Endothelial cell of umbilical vein (primary cell): Measurements from ENCODE around the gene ROBO4. TPM values are rescaled to one million over a fixed set of nuclear protein-coding genes. Genes with fewer than 3 reads are reported as not detected.

Experiments used
- BruUV-seq: library from RNA; stranded (reverse); fragments of 400-500 nt; replicated peaks from 2 replicates; lab custom pipeline; 2021; lab: Mats Ljungman, UMichigan
- CTCF ChIA-PET: fragments of 300-600, 350-600 bp; sonication (Branson Sonifier 250); formaldehyde crosslinking; loops from one replicate; lab custom pipeline; 2021; ENCODE audit warnings: antibody characterized with exemption, inconsistent platforms; lab: Charles Lee
- POLR2A ChIA-PET: fragments of 300-600, 350-600 bp; sonication (Branson Sonifier 250); formaldehyde crosslinking; loops from one replicate; lab custom pipeline; 2021; ENCODE audit warnings: antibody characterized with exemption, inconsistent platforms; lab: Charles Lee
- DNase-seq: peaks from one replicate; pipeline ENCODE4 v3.0.0-alpha.2; 2011; ENCODE audit warnings: low read depth, low spot score
- FAIRE-seq: peaks from 2 replicates; lab custom pipeline; 2011; peaks lifted over from hg19 to GRCh38; lab: Jason Lieb, UNC
- H2AFZ ChIP-seq: 2 replicates; pipeline ENCODE4 v1.6.0; 2012; ENCODE audit warnings: low read depth, low read length, control low read depth, inconsistent platforms
- H3K27ac ChIP-seq: 2 replicates; pipeline ENCODE4 v1.5.1; 2011; ENCODE audit warnings: low read depth, mild to moderate bottlenecking, control low read depth, low read length, moderate library complexity; ENCODE audit not compliant: insufficient read depth
- H3K27me3 ChIP-seq, 2 experiments: 2 replicates each; pipeline versions ENCODE4 v1.6.0 to v1.6.1; 2011; ENCODE audit warnings: low read length in 2 of 2, mixed read lengths in 1 of 2; ENCODE audit not compliant: control insufficient read depth in 2 of 2, insufficient read depth in 2 of 2
- H3K36me3 ChIP-seq, 2 experiments: 2 replicates in 1 of 2; 3 replicates in 1 of 2; pipeline ENCODE4 v1.5.1; 2011; ENCODE audit warnings: low read length in 2 of 2, mild to moderate bottlenecking in 1 of 2, moderate library complexity in 1 of 2; ENCODE audit not compliant: control insufficient read depth in 2 of 2, insufficient read depth in 2 of 2; ENCODE audit errors: extremely low read depth in 1 of 2
- H3K4me1 ChIP-seq: 3 replicates; pipeline ENCODE4 v1.5.1; 2011; ENCODE audit warnings: mild to moderate bottlenecking, low read length; ENCODE audit not compliant: control insufficient read depth, insufficient read depth; ENCODE audit errors: extremely low read depth
- H3K4me2 ChIP-seq: 2 replicates; pipeline ENCODE4 v1.6.1; 2011; ENCODE audit warnings: low read length, control low read depth, mixed read lengths; ENCODE audit not compliant: insufficient read depth
- H3K4me3 ChIP-seq, 3 experiments: fragments of 200-600 bp in 1 of 3; sonication (generic), shearing (Covaris generic) in 1 of 3; replicated peaks in 1 of 3; 2 replicates each; pipeline ENCODE4 v1.5.1; 2011 to 2016; ENCODE audit warnings: control low read depth in 3 of 3, low read length in 3 of 3, mild to moderate bottlenecking in 2 of 3, inconsistent platforms in 1 of 3, low read depth in 1 of 3, moderate library complexity in 1 of 3; ENCODE audit not compliant: insufficient read depth in 1 of 3
- H3K79me2 ChIP-seq: 2 replicates; pipeline ENCODE4 v1.6.0; 2012; ENCODE audit warnings: low read length, inconsistent platforms; ENCODE audit not compliant: control insufficient read depth, insufficient read depth
- H3K9ac ChIP-seq: replicated peaks from 2 replicates; pipeline ENCODE3; 2011; ENCODE audit warnings: low read length, control low read depth; ENCODE audit not compliant: insufficient read depth; ENCODE audit errors: extremely low read depth
- H3K9me1 ChIP-seq: replicated peaks from 3 replicates; pipeline ENCODE4 v1.6.0; 2011; ENCODE audit warnings: mild to moderate bottlenecking, low read length; ENCODE audit not compliant: control insufficient read depth, insufficient read depth; ENCODE audit errors: extremely low read depth
- H3K9me3 ChIP-seq: replicated peaks from 2 replicates; pipeline ENCODE4 v1.5.1; 2012; ENCODE audit warnings: low read length, inconsistent platforms; ENCODE audit not compliant: control insufficient read depth, insufficient read depth
- H4K20me1 ChIP-seq: replicated peaks from 2 replicates; pipeline ENCODE3; 2011; ENCODE audit warnings: mild to moderate bottlenecking, low read length; ENCODE audit not compliant: control insufficient read depth, insufficient read depth; ENCODE audit errors: extremely low read depth
- CTCF ChIP-seq, 2 donors: IDR thresholded peaks; 1 replicate in 1 of 2; 2 replicates in 1 of 2; pipeline ENCODE4 v1.5.1; 2011; ENCODE audit warnings: low read length in 2 of 2, mild to moderate bottlenecking in 2 of 2, moderate library complexity in 2 of 2, control low read depth in 1 of 2, inconsistent platforms in 1 of 2, low read depth in 1 of 2; ENCODE audit not compliant: insufficient read depth in 1 of 2; ENCODE audit errors: extremely low read depth in 1 of 2
- EZH2 ChIP-seq: IDR thresholded peaks from 2 replicates; pipeline ENCODE4 v1.6.1; 2012; ENCODE audit warnings: borderline replicate concordance, low read depth, mild to moderate bottlenecking, moderate library complexity, low read length, inconsistent platforms; ENCODE audit not compliant: severe bottlenecking
- FOS ChIP-seq: IDR thresholded peaks from 2 replicates; pipeline ENCODE4 v1.6.1; 2011; ENCODE audit warnings: mild to moderate bottlenecking, low read length, moderate library complexity, borderline replicate concordance; ENCODE audit not compliant: insufficient read depth
- GATA2 ChIP-seq: IDR thresholded peaks from 2 replicates; pipeline ENCODE4 v1.7.0; 2011; ENCODE audit warnings: low read depth, mild to moderate bottlenecking, moderate library complexity, mixed read lengths, low read length; ENCODE audit not compliant: insufficient read length, insufficient read depth
- JUN ChIP-seq: IDR thresholded peaks from 2 replicates; pipeline ENCODE4 v1.6.1; 2011; ENCODE audit warnings: borderline replicate concordance, low read depth; ENCODE audit not compliant: insufficient read length, insufficient read depth
- MAX ChIP-seq: IDR thresholded peaks from 2 replicates; pipeline ENCODE4 v1.6.1; 2011; ENCODE audit not compliant: insufficient read depth, insufficient read length
- MYC ChIP-seq: IDR thresholded peaks from one replicate; pipeline ENCODE4 v1.6.1; 2011; ENCODE audit warnings: mild to moderate bottlenecking, low read depth, low read length
- POLR2A ChIP-seq: IDR thresholded peaks from 2 replicates; pipeline ENCODE4 v1.6.1; 2012; ENCODE audit warnings: low read depth, mild to moderate bottlenecking, control low read depth, low read length
- POLR2AphosphoS5 ChIP-seq: IDR thresholded peaks from 2 replicates; pipeline ENCODE4 v1.6.1; 2012; ENCODE audit warnings: low read depth, mild to moderate bottlenecking, control low read depth, low read length, moderate library complexity; ENCODE audit not compliant: insufficient read depth
- dilution Hi-C: fragments of 300-500 bp; cut with MboI; formaldehyde crosslinking; loops from one replicate; pipeline ENCODE4 v1.15.0; 2019; ENCODE audit warnings: low sequenced_read_pairs; ENCODE audit not compliant: extremely low pct_ligation_motif_present
- intact Hi-C: fragments of 100-400 bp; cut with micrococcal nuclease; formaldehyde crosslinking; loops from one replicate; pipeline ENCODE4 v1.10.0; 2022
- polyA plus RNA-seq, 4 experiments: library from polyadenylated mRNA; depleted of rRNA in 3 of 4; stranded (reverse) in 3 of 4; unstranded in 1 of 4; fragments of >200 nt; gene quantifications; 2 replicates each; pipeline versions ENCODE4 v1.2.1 to v1.2.3, GENCODE V29; 2011 to 2012; ENCODE audit warnings: missing spikeins in 1 of 4
- total RNA-seq: library from RNA; stranded (reverse); gene quantifications from 2 replicates; pipeline ENCODE4 v1.2.3, GENCODE V29; 2021

The ROBO4 gene
- total and polyA plus RNA-seq, 2 donors (not counting 3 experiments of a cell fraction or from before 2014, with no cell fraction given): 260 to 474 TPM

GRCh38 chr11:124898263-124898680 is 607 bp upstream of the ROBO4 start:
- Histone ChIP-seq H3K36me3 (peaks cover 10 to 18% of the 10 kb centered on the region in 2 experiments), H2AFZ (no peak overlapping the region), H3K4me3 (peak overlapping the region in 2 of 3 experiments; percentile 88 to 89), H4K20me1 (no peaks in the 10 kb centered on the region), H3K4me1 (peaks cover 73% of the 10 kb centered on the region), H3K4me2 (peak overlapping the region; percentile 78), H3K79me2 (peaks cover 52% of the 10 kb centered on the region), H3K9ac (peak overlapping the region; percentile 88), H3K9me3 (no peaks in the 10 kb centered on the region), H3K9me1 (no peaks in the 10 kb centered on the region), H3K27me3 (no peaks in the 10 kb centered on the region), H3K27ac (peak overlapping the region; percentile 95)
- BruUV-seq: no TSS peak
- dilution Hi-C loops (no loop called here), intact Hi-C loops (loop anchor here (1.0 to 10.0 kb wide), 10 partner anchors 16 to 1836 kb away; partner anchors contain the start of genes CCDC15, HSPA8, SLC37A2 and STT3A)
- peak; percentile 87 for DNase-seq
- POLR2A ChIA-PET: interaction anchor here (1.4 to 4.2 kb wide), 8 partner anchors 11 to 55 kb away, joined by 3 to 39 read pairs (median 6); partner anchors contain the start of gene CCDC15
- CTCF ChIA-PET: interaction anchor here (0.7 to 5.7 kb wide), 20 partner anchors 11 to 531 kb away, joined by 3 to 70 read pairs (median 6); partner anchors contain the start of genes CCDC15, HEPACAM and HEPN1
- TF ChIP-seq POLR2AphosphoS5: no peak
- peak; percentile 74 for TF ChIP-seq FOS
- no peak for TF ChIP-seq MAX
- no peak for TF ChIP-seq JUN
- TF ChIP-seq CTCF (IDR thresholded peaks at IDR 0.05; ENCODE audit: extremely low read depth in 1 of 2, insufficient read depth in 1 of 2, low read depth in 1 of 2, low read length in 2 of 2): peak; percentile 17 to 24
- no peak for TF ChIP-seq GATA2
- TF ChIP-seq POLR2A: no peak
- TF ChIP-seq MYC: no peak
- TF ChIP-seq EZH2: no peak
- FAIRE-seq: no peak
